IMR-90 (cell line): ENCODE data around the gene WDR81. TPM values are rescaled to one million over a fixed set of nuclear protein-coding genes. Genes with fewer than 3 reads are reported as not detected.

Source experiments
- ATAC-seq: fragments of 200-7000 bp; cut with Tn5 transposase; 2 replicates; pipeline ENCODE4 v1.9.1; 2020; ENCODE audit warnings: low read depth, mild to moderate bottlenecking, moderate library complexity
- BruUV-seq: library from RNA; stranded (reverse); fragments of 400-500 nt; replicated peaks from 2 replicates; lab custom pipeline; 2021; lab: Mats Ljungman, UMichigan
- CTCF ChIA-PET: fragments of 300-600 bp; formaldehyde crosslinking; extraction: SDS; loops from one replicate; lab custom pipeline; 2021; ENCODE audit warnings: antibody characterized with exemption; lab: Yijun Ruan, JAX
- POLR2A ChIA-PET: fragments of 300-600 bp; sonication (Branson Sonifier 250); formaldehyde crosslinking; loops from one replicate; lab custom pipeline; 2022; ENCODE audit warnings: antibody characterized with exemption; ENCODE audit not compliant: unreplicated experiment; lab: Charles Lee
- DNase-seq: peaks from one replicate; pipeline ENCODE4 v3.0.0; 2013
- H2AFZ ChIP-seq: replicated peaks from 2 replicates; pipeline ENCODE3; 2013; ENCODE audit warnings: low read length, mild to moderate bottlenecking; ENCODE audit not compliant: poor library complexity
- H2AK5ac ChIP-seq: 2 replicates; pipeline ENCODE4 v1.6.1; 2013; ENCODE audit warnings: low read depth, low read length, inconsistent platforms
- H2AK9ac ChIP-seq: replicated peaks from 2 replicates; pipeline ENCODE3; 2013; ENCODE audit warnings: mild to moderate bottlenecking, low read depth, low read length, moderate library complexity; ENCODE audit not compliant: poor library complexity
- H2BK120ac ChIP-seq: 2 replicates; pipeline ENCODE4 v1.6.1; 2013; ENCODE audit warnings: low read depth, low read length, inconsistent platforms
- H2BK15ac ChIP-seq: 3 replicates; pipeline ENCODE4 v1.6.1; 2013; ENCODE audit warnings: low read depth, low read length, inconsistent platforms
- H2BK20ac ChIP-seq: 2 replicates; pipeline ENCODE4 v1.6.1; 2013; ENCODE audit warnings: low read depth, mild to moderate bottlenecking, inconsistent platforms, low read length, moderate library complexity
- H2BK5ac ChIP-seq: 2 replicates; pipeline ENCODE4 v1.6.1; 2013; ENCODE audit warnings: mild to moderate bottlenecking, low read depth, low read length, inconsistent platforms; ENCODE audit not compliant: poor library complexity, severe bottlenecking
- H3K14ac ChIP-seq: replicated peaks from 2 replicates; pipeline ENCODE4 v1.6.1; 2013; ENCODE audit warnings: low read depth, low read length, inconsistent platforms
- H3K18ac ChIP-seq: 2 replicates; pipeline ENCODE4 v1.6.1; 2013; ENCODE audit warnings: low read depth, low read length, control low read depth
- H3K23ac ChIP-seq: 2 replicates; pipeline ENCODE4 v1.6.1; 2013; ENCODE audit warnings: low read depth, low read length, inconsistent platforms
- H3K27ac ChIP-seq: 2 replicates; pipeline ENCODE4 v1.5.1; 2013; ENCODE audit warnings: mild to moderate bottlenecking, control low read depth, low read length; ENCODE audit not compliant: insufficient read depth
- H3K27me3 ChIP-seq: 2 replicates; pipeline ENCODE4 v1.6.1; 2013; ENCODE audit warnings: low read length; ENCODE audit not compliant: control insufficient read depth, insufficient read depth
- H3K36me3 ChIP-seq: 2 replicates; pipeline ENCODE4 v1.6.1; 2013; ENCODE audit warnings: low read length, mixed read lengths; ENCODE audit not compliant: control insufficient read depth, insufficient read depth
- H3K4ac ChIP-seq: 2 replicates; pipeline ENCODE4 v1.6.1; 2013; ENCODE audit warnings: low read depth, low read length, inconsistent platforms
- H3K4me1 ChIP-seq: 2 replicates; pipeline ENCODE4 v1.6.1; 2013; ENCODE audit warnings: low read length, mixed read lengths; ENCODE audit not compliant: control insufficient read depth, insufficient read depth
- H3K4me2 ChIP-seq: 2 replicates; pipeline ENCODE4 v1.6.1; 2013; ENCODE audit warnings: low read depth, mild to moderate bottlenecking, control low read depth, low read length, moderate library complexity
- H3K4me3 ChIP-seq: 2 replicates; pipeline ENCODE4 v1.5.1; 2013; ENCODE audit warnings: low read depth, mild to moderate bottlenecking, control low read depth, low read length, moderate library complexity; ENCODE audit not compliant: insufficient read depth
- H3K56ac ChIP-seq: 2 replicates; pipeline ENCODE4 v1.6.1; 2013; ENCODE audit warnings: low read length, inconsistent platforms; ENCODE audit not compliant: insufficient read depth; ENCODE audit errors: extremely low read depth
- H3K79me1 ChIP-seq, 2 experiments: 2 replicates each; pipeline ENCODE4 v1.6.1; 2013; ENCODE audit warnings: low read length in 2 of 2, inconsistent platforms in 1 of 2, low read depth in 1 of 2
- H3K9ac ChIP-seq: 2 replicates; pipeline ENCODE4 v1.6.1; 2013; ENCODE audit warnings: low read depth, low read length, control low read depth
- H3K9me1 ChIP-seq: 2 replicates; pipeline ENCODE4 v1.6.1; 2013; ENCODE audit warnings: low read length, inconsistent platforms; ENCODE audit not compliant: insufficient read depth
- H3K9me3 ChIP-seq: 2 replicates; pipeline ENCODE4 v1.6.1; 2013; ENCODE audit warnings: low read length; ENCODE audit not compliant: control insufficient read depth, insufficient read depth
- H4K20me1 ChIP-seq: 2 replicates; pipeline ENCODE4 v1.6.1; 2013; ENCODE audit warnings: low read length, inconsistent platforms; ENCODE audit not compliant: insufficient read depth
- H4K5ac ChIP-seq: 2 replicates; pipeline ENCODE4 v1.6.1; 2013; ENCODE audit warnings: mild to moderate bottlenecking, low read depth, low read length, control low read depth
- H4K8ac ChIP-seq, 2 experiments: 2 replicates each; pipeline ENCODE4 v1.6.1; 2013; ENCODE audit warnings: low read depth in 2 of 2, low read length in 2 of 2, control low read depth in 1 of 2, inconsistent platforms in 1 of 2
- H4K91ac ChIP-seq: 2 replicates; pipeline ENCODE4 v1.6.1; 2013; ENCODE audit warnings: low read depth, low read length, inconsistent platforms; ENCODE audit not compliant: insufficient read depth
- BHLHE40 ChIP-seq: fragments of 150-350 bp; IDR thresholded peaks from 2 replicates; pipeline ENCODE4 v1.6.1; 2016; ENCODE audit warnings: mild to moderate bottlenecking, low read depth, low read length
- FOS ChIP-seq: fragments of 150-350 bp; IDR thresholded peaks from 2 replicates; pipeline ENCODE4 v1.6.1; 2016; ENCODE audit warnings: low read depth, low read length
- MAZ ChIP-seq: IDR thresholded peaks from 2 replicates; pipeline ENCODE4 v1.6.1; 2012; ENCODE audit warnings: low read depth, mild to moderate bottlenecking, low read length, improper control_type of control experiment, moderate library complexity, borderline replicate concordance
- MXI1 ChIP-seq: IDR thresholded peaks from 2 replicates; pipeline ENCODE4 v1.6.1; 2012; ENCODE audit warnings: low read depth, mild to moderate bottlenecking, low read length, moderate library complexity, borderline replicate concordance
- POLR2A ChIP-seq: IDR thresholded peaks from 2 replicates; pipeline ENCODE4 v1.6.1; 2012; ENCODE audit warnings: mild to moderate bottlenecking, low read depth, low read length
- RAD21 ChIP-seq: IDR thresholded peaks from 2 replicates; pipeline ENCODE4 v1.6.1; 2012; ENCODE audit warnings: low read length, improper control_type of control experiment
- RCOR1 ChIP-seq: IDR thresholded peaks from 2 replicates; pipeline ENCODE4 v1.6.1; 2012; ENCODE audit warnings: mild to moderate bottlenecking, low read length, improper control_type of control experiment; ENCODE audit not compliant: insufficient replicate concordance
- SMC3 ChIP-seq: fragments of 150-350 bp; IDR thresholded peaks from 2 replicates; pipeline ENCODE4 v1.6.1; 2016; ENCODE audit warnings: low read depth, mild to moderate bottlenecking, antibody characterized with exemption, low read length, moderate library complexity
- WGBS, 2 experiments: methylation state at CpG; one replicate each; pipeline versions ENCODE4 v1.1.5 to v1.1.7; 2013; ENCODE audit warnings: missing lambda C conversion rate in 2 of 2; ENCODE audit not compliant: insufficient read length in 1 of 2; ENCODE audit errors: extremely low coverage in 2 of 2; 5-methylcytosine and 5-hydroxymethylcytosine counted together
- dilution Hi-C: fragments of 300-500 bp; cut with HindIII; formaldehyde crosslinking; loops from one replicate; pipeline ENCODE4 v1.14.3; 2018; ENCODE audit warnings: low sequenced_read_pairs; ENCODE audit not compliant: unreplicated experiment
- in situ Hi-C: fragments of 300-500 bp; cut with MboI; formaldehyde crosslinking; loops from 3 replicates; pipeline ENCODE4 v1.14.3; 2019; ENCODE audit warnings: low sequenced_read_pairs, inconsistent platforms, mixed read lengths
- intact Hi-C: fragments of 100-400 bp; cut with micrococcal nuclease; formaldehyde crosslinking; loops from 2 replicates; pipeline ENCODE4 v1.10.0; 2022
- polyA plus RNA-seq, 3 experiments: library from polyadenylated mRNA; depleted of rRNA; stranded (reverse); fragments of >200 nt; gene quantifications; 2 replicates each; pipeline ENCODE4 v1.2.3, GENCODE V29; 2012; ENCODE audit warnings: low replicate concordance in 1 of 3
- total RNA-seq: library from RNA; depleted of rRNA; stranded (reverse); fragments of >200 nt; gene quantifications from 2 replicates; pipeline ENCODE4 v1.2.3, GENCODE V29; 2012
- TF ChIP-seq, protein P1 (sequence below): fragments of 150-350 bp; IDR thresholded peaks from 2 replicates; pipeline ENCODE4 v1.6.1; 2017; ENCODE audit warnings: mild to moderate bottlenecking, antibody characterized with exemption, low read length, low read depth
- TF ChIP-seq, protein P2 (sequence below): fragments of 150-350 bp; IDR thresholded peaks from 2 replicates; pipeline ENCODE4 v1.6.1; 2016; ENCODE audit warnings: low read depth, mild to moderate bottlenecking, low read length, moderate library complexity, borderline replicate concordance
- TF ChIP-seq, protein P3 (sequence below): conservative IDR thresholded peaks from 2 replicates; pipeline ENCODE4 v1.5.1; 2012; ENCODE audit warnings: mild to moderate bottlenecking, low read depth, low read length, improper control_type of control experiment

The WDR81 gene
- total and polyA plus RNA-seq, 2 of the 4 experiments (the other 2 are of a cell fraction): 3.0 to 8.4 TPM

- H3K23ac ChIP-seq: no peak overlapping the region
- no peak overlapping the region for H3K4ac ChIP-seq
- intact Hi-C loops (no loop called here), in situ Hi-C loops (no loop called here), dilution Hi-C loops (no loop called here)
- H3K27me3 ChIP-seq: peaks cover 2% of the 10 kb centered on the region; the same call in 1 of the 2 replicates
- H3K18ac ChIP-seq: no peak overlapping the region
- ChIA-PET CTCF (interaction anchor here (1.2 kb wide), 1 partner anchor 11 kb away, joined by 3 read pairs; no protein-coding TSS in a partner anchor), POLR2A (no interaction called here)
- no peak overlapping the region for H3K27ac ChIP-seq
- peak overlapping the region; percentile 5 for H2AFZ ChIP-seq
- H4K20me1 ChIP-seq: no peaks in the 10 kb centered on the region
- no peak overlapping the region for H3K4me2 ChIP-seq
- H3K9ac ChIP-seq: no peak overlapping the region
- no peak overlapping the region for H3K4me3 ChIP-seq
- no peak overlapping the region for H2AK9ac ChIP-seq
- no peak overlapping the region for H2BK15ac ChIP-seq
- H2AK5ac ChIP-seq: no peak overlapping the region
- DNase-seq (no peak), ATAC-seq (no peak)
- H3K36me3 ChIP-seq: no peaks in the 10 kb centered on the region
- H3K56ac ChIP-seq: no peak overlapping the region
- TF ChIP-seq RCOR1 (no peak), SMC3 (no peak), MXI1 (no peak), FOS (no peak), POLR2A (no peak), BHLHE40 (no peak), RAD21 (no peak), MAZ (no peak)
- TF ChIP-seq, protein P1, sequence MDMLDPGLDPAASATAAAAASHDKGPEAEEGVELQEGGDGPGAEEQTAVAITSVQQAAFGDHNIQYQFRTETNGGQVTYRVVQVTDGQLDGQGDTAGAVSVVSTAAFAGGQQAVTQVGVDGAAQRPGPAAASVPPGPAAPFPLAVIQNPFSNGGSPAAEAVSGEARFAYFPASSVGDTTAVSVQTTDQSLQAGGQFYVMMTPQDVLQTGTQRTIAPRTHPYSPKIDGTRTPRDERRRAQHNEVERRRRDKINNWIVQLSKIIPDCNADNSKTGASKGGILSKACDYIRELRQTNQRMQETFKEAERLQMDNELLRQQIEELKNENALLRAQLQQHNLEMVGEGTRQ: no peak
- TF ChIP-seq, protein P2, sequence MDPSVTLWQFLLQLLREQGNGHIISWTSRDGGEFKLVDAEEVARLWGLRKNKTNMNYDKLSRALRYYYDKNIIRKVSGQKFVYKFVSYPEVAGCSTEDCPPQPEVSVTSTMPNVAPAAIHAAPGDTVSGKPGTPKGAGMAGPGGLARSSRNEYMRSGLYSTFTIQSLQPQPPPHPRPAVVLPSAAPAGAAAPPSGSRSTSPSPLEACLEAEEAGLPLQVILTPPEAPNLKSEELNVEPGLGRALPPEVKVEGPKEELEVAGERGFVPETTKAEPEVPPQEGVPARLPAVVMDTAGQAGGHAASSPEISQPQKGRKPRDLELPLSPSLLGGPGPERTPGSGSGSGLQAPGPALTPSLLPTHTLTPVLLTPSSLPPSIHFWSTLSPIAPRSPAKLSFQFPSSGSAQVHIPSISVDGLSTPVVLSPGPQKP: no peak
- TF ChIP-seq, protein P3, sequence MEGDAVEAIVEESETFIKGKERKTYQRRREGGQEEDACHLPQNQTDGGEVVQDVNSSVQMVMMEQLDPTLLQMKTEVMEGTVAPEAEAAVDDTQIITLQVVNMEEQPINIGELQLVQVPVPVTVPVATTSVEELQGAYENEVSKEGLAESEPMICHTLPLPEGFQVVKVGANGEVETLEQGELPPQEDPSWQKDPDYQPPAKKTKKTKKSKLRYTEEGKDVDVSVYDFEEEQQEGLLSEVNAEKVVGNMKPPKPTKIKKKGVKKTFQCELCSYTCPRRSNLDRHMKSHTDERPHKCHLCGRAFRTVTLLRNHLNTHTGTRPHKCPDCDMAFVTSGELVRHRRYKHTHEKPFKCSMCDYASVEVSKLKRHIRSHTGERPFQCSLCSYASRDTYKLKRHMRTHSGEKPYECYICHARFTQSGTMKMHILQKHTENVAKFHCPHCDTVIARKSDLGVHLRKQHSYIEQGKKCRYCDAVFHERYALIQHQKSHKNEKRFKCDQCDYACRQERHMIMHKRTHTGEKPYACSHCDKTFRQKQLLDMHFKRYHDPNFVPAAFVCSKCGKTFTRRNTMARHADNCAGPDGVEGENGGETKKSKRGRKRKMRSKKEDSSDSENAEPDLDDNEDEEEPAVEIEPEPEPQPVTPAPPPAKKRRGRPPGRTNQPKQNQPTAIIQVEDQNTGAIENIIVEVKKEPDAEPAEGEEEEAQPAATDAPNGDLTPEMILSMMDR: no peak
- no peak overlapping the region for H4K91ac ChIP-seq
- H4K5ac ChIP-seq: no peak overlapping the region
- no peak overlapping the region for H2BK120ac ChIP-seq
- no peak overlapping the region for H2BK20ac ChIP-seq
- BruUV-seq: no TSS peak
- no peaks in the 10 kb centered on the region for H3K9me1 ChIP-seq
- 70% methylated on average over 6 of the region's 18 CpGs; no CpG with 5 or more reads in 1 of the 2 experiments for WGBS, 2 experiments
- no peak overlapping the region for H3K14ac ChIP-seq
- no peak overlapping the region for H4K8ac ChIP-seq
- peaks cover 6% of the 10 kb centered on the region; the same call in 1 of the 2 replicates for H3K9me3 ChIP-seq
- no peaks in the 10 kb centered on the region for H3K4me1 ChIP-seq
- no peak overlapping the region for H2BK5ac ChIP-seq
- H3K79me1 ChIP-seq: no peaks in the 10 kb centered on the region
These were observed 28.1 kb downstream of the WDR81 start for GRCh38 chr17:1752425-1753262.
